Cerebellar nuclear complex (tissue), 1 donor: Measurements from ENCODE around the gene DENR.
"Not testable (repeated sequence)": the region's sequence is repeated elsewhere in the genome, so short reads cannot be mapped to it uniquely, and the experiment has no call there.

Source experiments
- DNase-seq, 2 experiments: peaks; one replicate each; lab custom pipeline; 2025; lab: John Stamatoyannopoulos, UW

The DENR gene

GRCh38 chr12:122740351-122740750 is 12.3 kb upstream of the DENR start:
- DNase-seq = no peak

- DNase-seq = no peak
Observed at GRCh38 chr12:122743895-122744525, 8.6 kb upstream of the DENR start.

- no peak for DNase-seq
Observed at GRCh38 chr12:122747224-122748135, 5.1 kb upstream of the DENR start.

- no peak for DNase-seq
Observed at GRCh38 chr12:122749569-122750332, 2.9 kb upstream of the DENR start.

GRCh38 chr12:122750781-122751515 is 1.7 kb upstream of the DENR start:
- not testable (repeated sequence) for DNase-seq

- DNase-seq = no peak
Observed at GRCh38 chr12:122753319-122753650, 661 bp downstream of the DENR start.

GRCh38 chr12:122754790-122755189 is 2.2 kb downstream of the DENR start:
- no peak for DNase-seq

- DNase-seq = no peak
Observed at GRCh38 chr12:122757568-122757967, 4.9 kb downstream of the DENR start.

GRCh38 chr12:122785503-122785902 is 32.9 kb downstream of the DENR start:
- no peak for DNase-seq

- no peak for DNase-seq
Observed at GRCh38 chr12:122788387-122788786, 35.8 kb downstream of the DENR start.

GRCh38 chr12:122789637-122790036 is 37.0 kb downstream of the DENR start:
- DNase-seq = no peak

GRCh38 chr12:122790393-122791075 is 37.9 kb downstream of the DENR start:
- no peak for DNase-seq

- DNase-seq = peak in 1 of 2 experiments; percentile 14
Observed at GRCh38 chr12:122793685-122794106, 41.1 kb downstream of the DENR start.

GRCh38 chr12:122795807-122796206 is 43.2 kb downstream of the DENR start:
- no peak for DNase-seq

- no peak for DNase-seq
Observed at GRCh38 chr12:122799641-122800243, 47.1 kb downstream of the DENR start.

- DNase-seq = no peak
Observed at GRCh38 chr12:122803937-122804336, 51.3 kb downstream of the DENR start.

- DNase-seq = not testable (repeated sequence)
Observed at GRCh38 chr12:122804957-122805356, 52.3 kb downstream of the DENR start.

- no peak for DNase-seq
Observed at GRCh38 chr12:122807651-122808050, 55.0 kb downstream of the DENR start.

- no peak for DNase-seq
Observed at GRCh38 chr12:122811777-122812176, 59.2 kb downstream of the DENR start.

- no peak for DNase-seq
Observed at GRCh38 chr12:122813310-122813713, 60.7 kb downstream of the DENR start.
